SK-N-SH (cell line): ENCODE data around the gene PTGDS.

Experiments used
- POLR2AphosphoS5 ChIP-seq: IDR thresholded peaks from 2 replicates; pipeline ENCODE4 v1.6.1; 2012; ENCODE audit warnings: low read depth, low read length
- RXRA ChIP-seq: IDR thresholded peaks from 2 replicates; pipeline ENCODE4 v1.4.0; 2012; ENCODE audit warnings: low read depth, mild to moderate bottlenecking, borderline replicate concordance
- SIN3A ChIP-seq: IDR thresholded peaks from 2 replicates; pipeline ENCODE4 v1.6.1; 2012; ENCODE audit warnings: low read depth, mild to moderate bottlenecking, low read length, moderate library complexity, borderline replicate concordance
- TF ChIP-seq, protein P1 (sequence below): fragments of 200-600 bp; sonication (generic); IDR thresholded peaks from 2 replicates; pipeline ENCODE4 v1.6.1; 2017; ENCODE audit warnings: antibody characterized with exemption, mild to moderate bottlenecking, moderate library complexity

DNA sequence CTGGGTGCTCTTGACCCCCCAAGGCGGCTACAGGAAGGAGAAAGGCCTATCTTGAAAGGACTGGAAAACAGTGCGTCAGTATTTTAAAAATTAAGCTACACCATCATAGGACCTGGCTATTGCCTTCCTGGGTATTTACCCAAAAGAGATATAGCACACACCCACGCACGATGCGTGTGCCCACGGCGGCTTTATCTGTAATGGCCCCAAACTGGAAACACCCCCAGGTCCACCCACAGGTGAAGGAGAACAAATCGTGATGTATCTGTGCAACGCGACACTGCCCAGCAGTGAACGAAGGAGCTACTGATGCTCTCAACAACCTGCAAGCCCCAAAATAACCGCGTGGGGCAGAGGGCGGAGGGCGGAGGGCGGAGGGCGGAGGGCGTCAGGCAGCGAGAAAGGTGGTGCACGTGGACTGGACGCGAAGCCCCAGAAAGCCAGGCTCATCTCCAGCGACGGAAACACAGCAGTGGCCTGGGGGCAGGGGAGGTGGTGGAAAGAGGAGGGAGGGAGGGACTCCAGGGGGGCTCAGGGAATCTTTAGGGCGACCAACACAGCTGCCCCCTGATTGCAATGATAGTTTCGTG, 12.4 kb upstream of the PTGDS start:
- TF ChIP-seq, protein P1, sequence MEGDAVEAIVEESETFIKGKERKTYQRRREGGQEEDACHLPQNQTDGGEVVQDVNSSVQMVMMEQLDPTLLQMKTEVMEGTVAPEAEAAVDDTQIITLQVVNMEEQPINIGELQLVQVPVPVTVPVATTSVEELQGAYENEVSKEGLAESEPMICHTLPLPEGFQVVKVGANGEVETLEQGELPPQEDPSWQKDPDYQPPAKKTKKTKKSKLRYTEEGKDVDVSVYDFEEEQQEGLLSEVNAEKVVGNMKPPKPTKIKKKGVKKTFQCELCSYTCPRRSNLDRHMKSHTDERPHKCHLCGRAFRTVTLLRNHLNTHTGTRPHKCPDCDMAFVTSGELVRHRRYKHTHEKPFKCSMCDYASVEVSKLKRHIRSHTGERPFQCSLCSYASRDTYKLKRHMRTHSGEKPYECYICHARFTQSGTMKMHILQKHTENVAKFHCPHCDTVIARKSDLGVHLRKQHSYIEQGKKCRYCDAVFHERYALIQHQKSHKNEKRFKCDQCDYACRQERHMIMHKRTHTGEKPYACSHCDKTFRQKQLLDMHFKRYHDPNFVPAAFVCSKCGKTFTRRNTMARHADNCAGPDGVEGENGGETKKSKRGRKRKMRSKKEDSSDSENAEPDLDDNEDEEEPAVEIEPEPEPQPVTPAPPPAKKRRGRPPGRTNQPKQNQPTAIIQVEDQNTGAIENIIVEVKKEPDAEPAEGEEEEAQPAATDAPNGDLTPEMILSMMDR: no peak
- TF ChIP-seq POLR2AphosphoS5 (no peak), RXRA (no peak), SIN3A (no peak)
